HuH-7.5 (cell line): Measurements from ENCODE around the gene NOD1.
A peak's percentile ranks its signal among the peaks of the same experiment; 100 is the strongest.
"Not testable (repeated sequence)": the region's sequence is repeated elsewhere in the genome, so short reads cannot be mapped to it uniquely, and the experiment has no call there.

Experiments used
- DNase-seq: peaks from one replicate; pipeline ENCODE4 v3.0.0; 2011; ENCODE audit warnings: low spot score

Gene NOD1

GRCh38 chr7:30447466-30447865 lies 31.1 kb downstream of the NOD1 start:
- DNase-seq, result no peak

GRCh38 chr7:30446266-30446665 lies 32.3 kb downstream of the NOD1 start:
- no peak for DNase-seq

GRCh38 chr7:30445770-30446169 lies 32.8 kb downstream of the NOD1 start:
- peak; percentile 19 for DNase-seq

GRCh38 chr7:30437823-30438574 lies 40.6 kb downstream of the NOD1 start:
- no peak for DNase-seq

GRCh38 chr7:30436518-30436917 lies 42.1 kb downstream of the NOD1 start:
- no peak for DNase-seq

GRCh38 chr7:30436046-30436445 lies 42.5 kb downstream of the NOD1 start:
- no peak for DNase-seq

GRCh38 chr7:30434140-30434799 lies 44.3 kb downstream of the NOD1 start:
- DNase-seq, result no peak

GRCh38 chr7:30433506-30433905 lies 45.1 kb downstream of the NOD1 start:
- DNase-seq, result no peak

GRCh38 chr7:30433082-30433481 lies 45.5 kb downstream of the NOD1 start:
- no peak for DNase-seq

GRCh38 chr7:30430777-30431176 lies 47.8 kb downstream of the NOD1 start:
- DNase-seq, result no peak

- no peak for DNase-seq
Measured at GRCh38 chr7:30430276-30430675, 48.3 kb downstream of the NOD1 start.

- no peak for DNase-seq
Measured at GRCh38 chr7:30429156-30429530, 49.4 kb downstream of the NOD1 start.

- DNase-seq, result no peak
Measured at GRCh38 chr7:30428246-30429155, 50.1 kb downstream of the NOD1 start.

- DNase-seq, result no peak
Measured at GRCh38 chr7:30427296-30428070, 51.1 kb downstream of the NOD1 start.

GRCh38 chr7:30424506-30424905 lies 54.1 kb downstream of the NOD1 start:
- no peak for DNase-seq

- DNase-seq, result no peak
Measured at GRCh38 chr7:30423788-30424505, 54.6 kb downstream of the NOD1 start.

GRCh38 chr7:30422922-30423321 lies 55.7 kb downstream of the NOD1 start:
- no peak for DNase-seq

- DNase-seq, result no peak
Measured at GRCh38 chr7:30421647-30422196, 56.9 kb downstream of the NOD1 start.

- peak; percentile 27 for DNase-seq
Measured at GRCh38 chr7:30420662-30421061, 57.9 kb downstream of the NOD1 start.

- not testable (repeated sequence) for DNase-seq
Measured at GRCh38 chr7:30420080-30420479, 58.5 kb downstream of the NOD1 start.

- DNase-seq, result no peak
Measured at GRCh38 chr7:30413864-30414263, 64.7 kb downstream of the NOD1 start.
